Testis (tissue), 3 donors: ENCODE data around the gene PANX2. TPM values are rescaled to one million over a fixed set of nuclear protein-coding genes. Genes with fewer than 3 reads are reported as not detected.

Experiments used
- DNase-seq: peaks from one replicate; pipeline ENCODE4 v3.0.0-alpha.2; 2019
- H3K27ac ChIP-seq, 2 donors: fragments of 200-600 bp; sonication (generic); one replicate each; pipeline ENCODE4 v1.5.1; 2019
- H3K27me3 ChIP-seq: fragments of 200-600 bp; sonication (generic); one replicate; pipeline ENCODE4 v1.5.1; 2019
- H3K36me3 ChIP-seq: fragments of 200-600 bp; sonication (generic); one replicate; pipeline ENCODE4 v1.5.1; 2017; ENCODE audit warnings: low read depth; ENCODE audit errors: missing control alignments
- H3K4me1 ChIP-seq: fragments of 200-600 bp; sonication (generic); one replicate; pipeline ENCODE4 v1.5.1; 2019
- H3K4me3 ChIP-seq, 2 donors: fragments of 200-600 bp; sonication (generic); one replicate each; pipeline ENCODE4 v1.5.1; 2017 to 2019
- H3K9me3 ChIP-seq: fragments of 200-600 bp; sonication (generic); one replicate; pipeline ENCODE4 v1.5.1; 2017
- POLR2A ChIP-seq: fragments of 450-650 bp; IDR thresholded peaks from one replicate; pipeline ENCODE4 v1.6.1; 2017; ENCODE audit warnings: antibody characterized with exemption, mild to moderate bottlenecking, moderate library complexity
- WGBS, 2 donors: methylation state at CpG; one replicate each; pipeline ENCODE4 v1.1.5; 2018; 5-methylcytosine and 5-hydroxymethylcytosine counted together
- intact Hi-C: fragments of 100-400 bp; cut with DNase I; formaldehyde crosslinking; loops from one replicate; pipeline ENCODE4 v1.15.1; 2023; ENCODE audit warnings: low total_unique reads
- polyA plus RNA-seq: library from polyadenylated mRNA; stranded (reverse); fragments of 350-450 nt; fragmentation: Illumina TruSeq; extraction: RNeasy Lipid Tissue Mini Kit (QIAGEN cat#74804); gene quantifications from one replicate; pipeline ENCODE4 v1.2.3, GENCODE V29; 2014; ENCODE audit warnings: low read depth, low replicate concordance; ENCODE audit not compliant: insufficient read depth
- total RNA-seq, 2 donors: library from RNA; depleted of rRNA; stranded (reverse); fragments of >200 nt; gene quantifications; one replicate each; pipeline ENCODE4 v1.2.3, GENCODE V29; 2016
- TF ChIP-seq, protein P1 (sequence below), 3 experiments: fragments of 450-650 bp in 2 of 3; fragments of 200-600 bp in 1 of 3; sonication (generic) in 1 of 3; IDR thresholded peaks; one replicate each; pipeline ENCODE4 v1.5.1; 2016 to 2019; ENCODE audit warnings: antibody characterized with exemption in 3 of 3, mild to moderate bottlenecking in 2 of 3, moderate library complexity in 1 of 3

Gene PANX2
- total and polyA plus RNA-seq, 3 donors from 2014 or later: 2.0 to 6.3 (median 5.3) TPM

DNA sequence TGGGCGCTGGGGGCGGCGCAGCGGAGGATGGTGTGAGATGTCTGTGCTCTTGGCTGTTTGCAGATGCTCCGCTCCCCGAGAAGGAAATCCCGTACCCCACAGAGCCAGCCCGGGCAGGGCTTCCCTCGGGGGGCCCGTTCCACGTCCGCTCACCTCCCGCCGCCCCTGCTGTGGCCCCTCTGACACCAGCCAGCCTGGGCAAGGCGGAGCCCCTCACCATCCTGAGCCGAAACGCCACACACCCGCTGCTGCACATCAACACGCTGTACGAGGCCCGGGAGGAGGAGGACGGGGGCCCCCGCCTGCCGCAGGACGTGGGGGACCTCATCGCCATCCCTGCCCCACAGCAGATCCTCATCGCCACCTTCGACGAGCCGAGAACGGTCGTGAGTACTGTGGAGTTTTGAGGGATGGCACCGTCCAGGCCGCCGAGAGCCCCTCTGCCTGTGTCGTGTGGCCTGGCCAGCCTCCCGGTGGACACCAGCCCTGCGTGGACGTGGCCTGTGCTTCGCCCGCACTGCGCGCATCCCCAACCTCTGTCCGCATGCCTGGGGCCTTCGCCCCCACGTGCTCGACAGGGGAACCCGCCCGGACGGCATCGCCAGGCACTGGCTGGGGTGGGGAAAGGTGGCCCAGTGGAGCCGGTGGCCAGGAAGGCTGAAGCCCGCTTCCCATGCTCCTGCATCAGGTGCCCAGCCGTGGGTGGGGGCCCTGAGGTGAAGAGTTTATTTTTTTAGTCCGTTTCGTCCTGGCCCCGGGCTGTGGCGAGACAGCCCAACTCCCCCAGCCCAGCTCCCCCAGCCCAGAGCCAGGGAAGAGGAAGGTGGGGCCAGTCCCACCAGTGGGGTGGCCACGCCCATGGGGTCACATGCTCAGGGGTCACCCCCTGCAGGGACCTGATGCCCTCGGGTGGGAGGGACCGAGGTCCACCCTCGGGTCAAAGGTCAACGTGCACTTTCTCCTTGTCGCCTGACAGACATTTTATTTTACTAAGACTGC, 8.6 kb downstream of the PANX2 start:
- no peak overlapping the region for H3K27ac ChIP-seq
- H3K4me3 ChIP-seq: peak overlapping the region in 1 of 2 donors; percentile 38
- no peak for DNase-seq
- no peaks in the 10 kb centered on the region for H3K27me3 ChIP-seq
- no peaks in the 10 kb centered on the region for H3K36me3 ChIP-seq
- H3K4me1 ChIP-seq: peaks cover 4% of the 10 kb centered on the region
- no peak for TF ChIP-seq POLR2A
- TF ChIP-seq, protein P1, sequence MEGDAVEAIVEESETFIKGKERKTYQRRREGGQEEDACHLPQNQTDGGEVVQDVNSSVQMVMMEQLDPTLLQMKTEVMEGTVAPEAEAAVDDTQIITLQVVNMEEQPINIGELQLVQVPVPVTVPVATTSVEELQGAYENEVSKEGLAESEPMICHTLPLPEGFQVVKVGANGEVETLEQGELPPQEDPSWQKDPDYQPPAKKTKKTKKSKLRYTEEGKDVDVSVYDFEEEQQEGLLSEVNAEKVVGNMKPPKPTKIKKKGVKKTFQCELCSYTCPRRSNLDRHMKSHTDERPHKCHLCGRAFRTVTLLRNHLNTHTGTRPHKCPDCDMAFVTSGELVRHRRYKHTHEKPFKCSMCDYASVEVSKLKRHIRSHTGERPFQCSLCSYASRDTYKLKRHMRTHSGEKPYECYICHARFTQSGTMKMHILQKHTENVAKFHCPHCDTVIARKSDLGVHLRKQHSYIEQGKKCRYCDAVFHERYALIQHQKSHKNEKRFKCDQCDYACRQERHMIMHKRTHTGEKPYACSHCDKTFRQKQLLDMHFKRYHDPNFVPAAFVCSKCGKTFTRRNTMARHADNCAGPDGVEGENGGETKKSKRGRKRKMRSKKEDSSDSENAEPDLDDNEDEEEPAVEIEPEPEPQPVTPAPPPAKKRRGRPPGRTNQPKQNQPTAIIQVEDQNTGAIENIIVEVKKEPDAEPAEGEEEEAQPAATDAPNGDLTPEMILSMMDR (IDR thresholded peaks at IDR 0.05): no peak
- no peaks in the 10 kb centered on the region for H3K9me3 ChIP-seq
- intact Hi-C loops: no loop called here
- 56 to 64% methylated on average over 9 to 59 of the region's 64 CpGs for WGBS, 2 donors

DNA sequence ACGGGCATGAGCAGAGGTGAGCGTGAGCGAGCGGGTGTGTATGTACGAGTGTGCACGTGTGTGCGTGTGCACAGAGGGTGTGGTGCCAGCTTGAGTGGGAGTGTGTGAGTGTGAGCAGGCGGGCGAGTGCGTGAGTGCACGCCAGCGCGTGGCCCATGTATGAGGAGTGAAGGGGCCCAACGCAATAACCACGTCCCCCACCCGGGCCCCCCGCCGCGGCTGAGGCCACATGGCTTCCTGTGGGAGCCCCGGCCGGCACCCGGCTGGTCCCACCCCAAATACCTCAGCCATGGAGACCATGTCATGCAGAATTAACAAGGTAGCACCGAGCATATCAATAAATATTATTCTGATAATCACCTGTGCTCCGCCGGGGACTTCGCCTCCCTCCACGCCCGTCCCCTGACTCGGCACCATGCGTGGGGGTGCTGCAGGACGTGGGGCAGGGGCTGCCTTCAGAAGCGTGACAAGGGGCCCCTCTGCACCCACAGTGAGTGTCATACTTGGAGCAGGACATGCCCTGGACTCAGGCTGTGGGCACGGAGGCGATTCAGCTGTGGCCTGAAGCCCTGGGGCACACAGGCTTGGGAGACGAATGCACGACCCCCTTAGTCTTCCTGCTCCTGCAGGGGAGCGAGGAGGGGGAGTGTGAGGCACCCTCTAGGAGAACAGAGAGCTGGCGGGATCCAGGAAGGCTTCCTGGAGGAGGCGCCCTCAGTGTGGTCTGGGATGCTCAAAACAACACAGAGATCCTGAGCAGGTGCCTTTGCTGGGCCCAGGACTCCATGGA, 9.6 kb downstream of the PANX2 start:
- intact Hi-C loops: no loop called here
- no peak for DNase-seq
- H3K4me1 ChIP-seq: peaks cover 8% of the 10 kb centered on the region
- 85 to 86% methylated on average over 22 to 39 of the region's 39 CpGs for WGBS, 2 donors
- H3K4me3 ChIP-seq: no peak overlapping the region
- H3K9me3 ChIP-seq: no peaks in the 10 kb centered on the region
- no peak overlapping the region for H3K27ac ChIP-seq
- H3K36me3 ChIP-seq: no peaks in the 10 kb centered on the region
- no peak for TF ChIP-seq POLR2A
- no peaks in the 10 kb centered on the region for H3K27me3 ChIP-seq

DNA sequence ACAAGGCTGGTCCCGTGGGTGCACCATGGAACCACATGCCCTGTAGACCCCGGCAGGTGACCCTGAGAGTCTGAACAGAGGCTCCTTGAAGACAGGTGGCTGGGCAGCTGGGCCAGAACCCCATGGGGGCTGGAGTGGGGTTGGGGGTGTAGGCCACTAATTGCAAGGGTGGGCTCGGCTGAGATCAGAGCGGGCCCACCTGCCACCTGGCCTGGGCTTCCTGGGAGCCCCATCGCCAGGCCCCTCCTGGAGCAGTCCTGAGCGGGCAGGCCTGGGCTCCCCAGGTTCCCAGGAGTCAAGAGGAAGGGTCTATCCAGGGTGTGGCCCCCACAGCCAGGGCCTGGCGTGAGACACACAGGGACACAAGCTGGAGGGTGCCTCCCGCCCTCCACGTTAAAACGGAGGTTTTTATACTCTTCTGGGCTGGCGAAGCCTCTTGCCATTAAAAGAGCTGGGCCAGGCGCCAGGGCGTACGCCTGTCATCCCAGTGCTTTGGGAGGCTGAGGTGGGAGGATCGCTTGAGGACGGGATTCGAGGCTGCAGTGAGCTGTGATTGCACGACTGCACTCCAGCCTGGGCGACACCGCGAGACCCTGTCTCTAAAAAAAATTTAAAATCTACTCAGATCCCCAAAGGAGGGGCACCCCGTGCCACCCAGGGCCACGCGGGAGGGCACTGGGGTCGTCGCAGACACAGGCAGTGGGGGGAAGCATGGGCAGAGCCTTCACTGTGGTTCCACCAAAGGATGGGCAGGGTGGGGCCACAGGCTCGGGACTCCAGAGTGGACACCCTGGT, 10.4 kb downstream of the PANX2 start:
- DNase-seq: no peak
- TF ChIP-seq POLR2A: no peak
- TF ChIP-seq, protein P1 (IDR thresholded peaks at IDR 0.05): no peak
- peaks cover 8% of the 10 kb centered on the region for H3K4me1 ChIP-seq
- H3K36me3 ChIP-seq: no peaks in the 10 kb centered on the region
- 92 to 93% methylated on average over 26 to 27 of the region's 27 CpGs for WGBS, 2 donors
- H3K4me3 ChIP-seq: no peak overlapping the region
- intact Hi-C loops: no loop called here
- no peaks in the 10 kb centered on the region for H3K9me3 ChIP-seq
- H3K27ac ChIP-seq: no peak overlapping the region
- no peaks in the 10 kb centered on the region for H3K27me3 ChIP-seq

DNA sequence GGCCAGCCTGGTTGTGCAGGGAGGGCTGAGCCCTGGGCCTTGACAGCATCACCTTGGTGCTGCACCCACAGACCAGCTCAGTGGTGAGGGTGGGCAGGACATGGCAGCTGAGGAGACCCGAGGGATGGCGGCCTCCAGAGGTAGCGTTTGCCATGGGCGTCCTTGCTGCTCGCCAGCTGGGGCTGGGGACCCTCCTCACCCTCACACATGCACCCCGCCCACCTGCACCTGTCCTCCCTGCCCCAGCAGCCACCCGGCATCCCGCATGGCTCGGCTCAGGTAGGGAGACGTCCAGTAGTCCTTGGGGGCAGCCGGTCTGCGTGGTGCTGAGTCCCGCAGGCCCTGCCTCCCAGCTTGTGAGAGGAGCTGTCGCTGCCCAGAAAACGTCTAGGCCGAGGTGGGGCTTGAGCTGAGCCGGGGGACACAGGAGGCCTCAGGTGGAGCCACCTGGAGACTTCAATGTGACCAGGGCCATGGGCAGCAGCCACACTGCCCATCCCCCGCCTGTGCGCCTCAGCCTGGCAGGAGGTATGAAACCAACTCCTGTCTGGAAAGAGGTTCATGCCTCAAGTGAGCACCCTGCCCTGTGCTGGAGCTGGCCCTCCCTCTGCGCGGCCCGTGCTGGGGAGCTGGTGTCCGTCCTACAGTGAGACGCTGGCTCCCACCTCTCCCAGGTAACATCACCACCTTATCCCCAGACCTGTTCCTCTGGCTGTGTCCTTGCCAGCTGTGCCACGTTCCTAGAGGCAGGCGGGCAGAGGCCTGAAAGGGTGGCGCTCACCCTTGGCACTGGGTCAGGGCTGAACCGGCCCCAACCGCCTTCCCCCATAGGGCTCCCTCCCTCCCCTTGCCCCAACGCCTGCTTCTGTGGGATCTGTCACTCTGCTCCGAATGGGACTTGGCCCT, 11.9 kb downstream of the PANX2 start:
- no peak overlapping the region for H3K4me3 ChIP-seq
- 82 to 87% methylated on average over 21 to 23 of the region's 31 CpGs for WGBS, 2 donors
- peaks cover 18% of the 10 kb centered on the region for H3K4me1 ChIP-seq
- H3K27ac ChIP-seq: no peak overlapping the region
- no peaks in the 10 kb centered on the region for H3K9me3 ChIP-seq
- intact Hi-C loops: no loop called here
- DNase-seq: no peak
- no peaks in the 10 kb centered on the region for H3K36me3 ChIP-seq
- TF ChIP-seq, protein P1 (IDR thresholded peaks at IDR 0.05): no peak
- TF ChIP-seq POLR2A: no peak
- no peaks in the 10 kb centered on the region for H3K27me3 ChIP-seq
